Activated naive CD8-positive, alpha-beta T cell treated with anti-CD3 and anti-CD28 coated beads, Interleukin-2, amount 50 U/mL, for 24 hours (primary cell): Measurements from ENCODE around the gene ARHGAP35.
A peak's percentile ranks its signal among the peaks of the same experiment; 100 is the strongest.
"Not testable (repeated sequence)": the region's sequence is repeated elsewhere in the genome, so short reads cannot be mapped to it uniquely, and the experiment has no call there.

Source experiments
- ATAC-seq: fragments of 150-1000 bp; cut with Tn5 transposase; one replicate; pipeline ENCODE4 v1.10.0; 2021
- DNase-seq: peaks from one replicate; pipeline ENCODE4 v3.0.0; 2021
- H3K27ac Mint-ChIP-seq: one replicate; pipeline ENCODE4 v1.8.0; 2021; ENCODE audit warnings: mild to moderate bottlenecking, mixed read lengths
- H3K27me3 Mint-ChIP-seq: one replicate; pipeline ENCODE4 v1.8.0; 2021; ENCODE audit warnings: mixed read lengths
- H3K36me3 Mint-ChIP-seq: one replicate; pipeline ENCODE4 v1.8.0; 2021; ENCODE audit warnings: low read depth, mixed read lengths
- H3K4me1 Mint-ChIP-seq: one replicate; pipeline ENCODE4 v1.8.0; 2021; ENCODE audit warnings: mixed read lengths
- H3K4me3 Mint-ChIP-seq: one replicate; pipeline ENCODE4 v1.8.0; 2021; ENCODE audit warnings: mild to moderate bottlenecking, moderate library complexity, mixed read lengths
- H3K9me3 Mint-ChIP-seq: one replicate; pipeline ENCODE4 v1.8.0; 2021; ENCODE audit warnings: mixed read lengths

The ARHGAP35 gene

GRCh38 chr19:46834984-46835383, 25.8 kb upstream of the ARHGAP35 start:
- no peak for DNase-seq
- no peaks in the 10 kb centered on the region for H3K27me3 Mint-ChIP-seq
- no peaks in the 10 kb centered on the region for H3K9me3 Mint-ChIP-seq
- peaks cover 12% of the 10 kb centered on the region for H3K36me3 Mint-ChIP-seq
- no peak overlapping the region for H3K27ac Mint-ChIP-seq
- ATAC-seq, result no peak
- no peak overlapping the region for H3K4me3 Mint-ChIP-seq
- H3K4me1 Mint-ChIP-seq, result no peaks in the 10 kb centered on the region

- no peak for DNase-seq
- Mint-ChIP-seq H3K9me3 (no peaks in the 10 kb centered on the region), H3K27ac (no peak overlapping the region), H3K4me3 (no peak overlapping the region), H3K36me3 (peaks cover 12% of the 10 kb centered on the region), H3K27me3 (no peaks in the 10 kb centered on the region), H3K4me1 (no peaks in the 10 kb centered on the region)
- ATAC-seq, result no peak
These were observed 22.6 kb upstream of the ARHGAP35 start for GRCh38 chr19:46838160-46838559.

GRCh38 chr19:46839752-46840497, 20.9 kb upstream of the ARHGAP35 start:
- Mint-ChIP-seq H3K9me3 (no peaks in the 10 kb centered on the region), H3K36me3 (peaks cover 15% of the 10 kb centered on the region), H3K4me1 (no peaks in the 10 kb centered on the region), H3K27ac (no peak overlapping the region), H3K27me3 (no peaks in the 10 kb centered on the region), H3K4me3 (no peak overlapping the region)
- ATAC-seq (no peak), DNase-seq (no peak)

GRCh38 chr19:46840498-46840942, 20.3 kb upstream of the ARHGAP35 start:
- ATAC-seq (peak; percentile 56), DNase-seq (peak; percentile 50)
- H3K9me3 Mint-ChIP-seq, result no peaks in the 10 kb centered on the region
- no peaks in the 10 kb centered on the region for H3K27me3 Mint-ChIP-seq
- no peaks in the 10 kb centered on the region for H3K4me1 Mint-ChIP-seq
- H3K4me3 Mint-ChIP-seq, result no peak overlapping the region
- no peak overlapping the region for H3K27ac Mint-ChIP-seq
- peaks cover 15% of the 10 kb centered on the region for H3K36me3 Mint-ChIP-seq

- no peak overlapping the region for H3K27ac Mint-ChIP-seq
- peaks cover 16% of the 10 kb centered on the region for H3K36me3 Mint-ChIP-seq
- no peak overlapping the region for H3K4me3 Mint-ChIP-seq
These were observed 19.2 kb upstream of the ARHGAP35 start for GRCh38 chr19:46841458-46842083.

GRCh38 chr19:46842791-46843190, 18.0 kb upstream of the ARHGAP35 start:
- Mint-ChIP-seq H3K27ac (no peak overlapping the region), H3K27me3 (no peaks in the 10 kb centered on the region)

More at GRCh38 chr19:46841458-46842083, 19.2 kb upstream of the ARHGAP35 start:
- no peak for ATAC-seq
- H3K9me3 Mint-ChIP-seq, result no peaks in the 10 kb centered on the region
- H3K4me1 Mint-ChIP-seq, result no peaks in the 10 kb centered on the region
- no peaks in the 10 kb centered on the region for H3K27me3 Mint-ChIP-seq
- DNase-seq, result no peak

GRCh38 chr19:46844067-46844489, 16.7 kb upstream of the ARHGAP35 start:
- Mint-ChIP-seq H3K36me3 (peaks cover 7% of the 10 kb centered on the region), H3K4me3 (no peak overlapping the region), H3K9me3 (no peaks in the 10 kb centered on the region), H3K27me3 (no peaks in the 10 kb centered on the region), H3K4me1 (peaks cover 1% of the 10 kb centered on the region), H3K27ac (no peak overlapping the region)
- no peak for ATAC-seq
- DNase-seq, result no peak

More at GRCh38 chr19:46842791-46843190, 18.0 kb upstream of the ARHGAP35 start:
- no peak overlapping the region for H3K4me3 Mint-ChIP-seq
- H3K4me1 Mint-ChIP-seq, result no peaks in the 10 kb centered on the region
- H3K9me3 Mint-ChIP-seq, result no peaks in the 10 kb centered on the region
- ATAC-seq (no peak), DNase-seq (no peak)
- peaks cover 14% of the 10 kb centered on the region for H3K36me3 Mint-ChIP-seq

- H3K27ac Mint-ChIP-seq, result no peak overlapping the region
- H3K4me1 Mint-ChIP-seq, result peaks cover 17% of the 10 kb centered on the region
- H3K36me3 Mint-ChIP-seq, result peaks cover 5% of the 10 kb centered on the region
- H3K4me3 Mint-ChIP-seq, result no peak overlapping the region
- no peaks in the 10 kb centered on the region for H3K27me3 Mint-ChIP-seq
- no peaks in the 10 kb centered on the region for H3K9me3 Mint-ChIP-seq
- no peak for ATAC-seq
- DNase-seq, result no peak
These were observed 14.8 kb upstream of the ARHGAP35 start for GRCh38 chr19:46845959-46846459.

GRCh38 chr19:46847528-46847927, 13.3 kb upstream of the ARHGAP35 start:
- no peak overlapping the region for H3K4me3 Mint-ChIP-seq
- H3K36me3 Mint-ChIP-seq, result peaks cover 5% of the 10 kb centered on the region
- H3K27ac Mint-ChIP-seq, result no peak overlapping the region
- peaks cover 17% of the 10 kb centered on the region for H3K4me1 Mint-ChIP-seq
- no peaks in the 10 kb centered on the region for H3K27me3 Mint-ChIP-seq
- H3K9me3 Mint-ChIP-seq, result no peaks in the 10 kb centered on the region
- ATAC-seq, result no peak
- DNase-seq, result no peak

GRCh38 chr19:46848389-46848788, 12.4 kb upstream of the ARHGAP35 start:
- H3K27ac Mint-ChIP-seq, result no peak overlapping the region
- no peak for DNase-seq
- H3K4me1 Mint-ChIP-seq, result peaks cover 17% of the 10 kb centered on the region
- no peak overlapping the region for H3K4me3 Mint-ChIP-seq
- no peaks in the 10 kb centered on the region for H3K9me3 Mint-ChIP-seq
- ATAC-seq, result no peak
- no peaks in the 10 kb centered on the region for H3K27me3 Mint-ChIP-seq
- peaks cover 5% of the 10 kb centered on the region for H3K36me3 Mint-ChIP-seq

GRCh38 chr19:46849610-46850009, 11.2 kb upstream of the ARHGAP35 start:
- Mint-ChIP-seq H3K27ac (peak overlapping the region; percentile 84), H3K27me3 (no peaks in the 10 kb centered on the region), H3K4me1 (peaks cover 17% of the 10 kb centered on the region), H3K36me3 (peaks cover 2% of the 10 kb centered on the region), H3K9me3 (no peaks in the 10 kb centered on the region), H3K4me3 (peak overlapping the region; percentile 96)
- ATAC-seq (no peak), DNase-seq (no peak)

- Mint-ChIP-seq H3K4me1 (peaks cover 19% of the 10 kb centered on the region), H3K36me3 (peaks cover 2% of the 10 kb centered on the region)
- ATAC-seq, result peak; percentile 99
These were observed 10.3 kb upstream of the ARHGAP35 start, which contains the start of gene AP2S1 for GRCh38 chr19:46850228-46851203. AP2S1 (minus strand) TSS chr19:46850846; CDS start chr19:46850766, 80 bp downstream.

GRCh38 chr19:46852830-46853229, 8.0 kb upstream of the ARHGAP35 start:
- Mint-ChIP-seq H3K27ac (no peak overlapping the region), H3K27me3 (no peaks in the 10 kb centered on the region), H3K9me3 (no peaks in the 10 kb centered on the region), H3K4me1 (peaks cover 36% of the 10 kb centered on the region), H3K4me3 (no peak overlapping the region), H3K36me3 (no peaks in the 10 kb centered on the region)
- DNase-seq, result no peak
- no peak for ATAC-seq

More at GRCh38 chr19:46850228-46851203, 10.3 kb upstream of the ARHGAP35 start, which contains the start of gene AP2S1:
- no peaks in the 10 kb centered on the region for H3K9me3 Mint-ChIP-seq
- H3K27ac Mint-ChIP-seq, result peak within 1 kb of the TSS; percentile 84
- peak within 1 kb of the TSS; percentile 96 for H3K4me3 Mint-ChIP-seq
- no peaks in the 10 kb centered on the region for H3K27me3 Mint-ChIP-seq
- peak; percentile 90 for DNase-seq

- not testable (repeated sequence) for H3K36me3 Mint-ChIP-seq, H3K27me3 Mint-ChIP-seq, H3K27ac Mint-ChIP-seq, H3K9me3 Mint-ChIP-seq, DNase-seq, H3K4me3 Mint-ChIP-seq, ATAC-seq
- peaks cover 34% of the 10 kb centered on the region for H3K4me1 Mint-ChIP-seq
These were observed 6.1 kb upstream of the ARHGAP35 start for GRCh38 chr19:46854698-46855097.
